HG02763 (cell line): Measurements from ENCODE around the gene ANKRD10.
"Not testable (repeated sequence)": the region's sequence is repeated elsewhere in the genome, so short reads cannot be mapped to it uniquely, and the experiment has no call there.

Experiments
- ATAC-seq: cut with Tn5 transposase; IDR thresholded peaks from one replicate; pipeline ENCODE4 v1.9.1; 2021; ENCODE audit warnings: mild to moderate bottlenecking, moderate library complexity; ENCODE audit not compliant: unreplicated experiment

ANKRD10 gene

DNA sequence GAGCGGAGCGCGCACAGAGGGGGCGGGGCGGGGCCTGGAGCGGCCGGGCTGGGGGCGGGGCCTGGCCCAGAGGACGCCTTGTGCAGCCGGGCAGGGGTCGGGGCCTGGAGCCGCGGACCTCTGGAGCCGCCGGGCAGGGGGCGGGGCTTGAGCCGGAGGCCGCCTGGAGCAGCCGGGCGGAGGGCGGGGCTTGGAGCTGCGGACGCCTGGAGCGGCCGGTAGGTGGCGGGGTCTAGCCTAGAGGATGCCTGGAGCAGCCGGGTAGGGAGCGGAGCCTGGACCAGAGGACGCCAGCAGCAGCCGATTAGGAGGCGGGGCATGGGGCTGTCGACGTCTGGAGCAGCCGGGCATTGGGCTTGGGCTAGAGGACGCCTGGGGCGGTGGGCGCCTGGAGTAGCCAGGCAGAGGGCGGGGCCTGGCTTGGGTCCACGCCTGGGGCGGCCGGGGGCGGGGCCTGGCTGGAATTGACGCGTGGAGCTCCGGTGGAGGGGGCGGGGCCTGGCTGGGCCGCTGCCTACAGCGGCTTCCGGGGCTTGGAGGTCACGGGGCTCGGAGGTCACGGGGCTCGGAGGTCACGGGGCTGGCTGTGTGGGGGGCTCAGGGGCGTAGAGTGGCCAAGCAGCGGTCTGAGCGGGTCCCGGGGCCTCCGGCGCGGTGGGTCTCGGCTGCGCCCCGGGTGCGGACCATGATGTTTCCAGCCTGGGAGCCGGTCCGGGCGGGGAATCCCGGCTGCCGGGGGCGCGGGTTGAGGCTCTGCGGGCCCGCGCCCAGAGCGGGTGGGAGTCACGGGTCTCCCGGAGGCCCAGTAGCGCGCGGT lies at the start of gene ANKRD10:
Gene ANKRD10 (minus strand): TSS at position 13 of the 817 bp plus-strand sequence. CDS start 135 bp downstream, outside the sequence.
- ATAC-seq: peak; percentile 81

DNA sequence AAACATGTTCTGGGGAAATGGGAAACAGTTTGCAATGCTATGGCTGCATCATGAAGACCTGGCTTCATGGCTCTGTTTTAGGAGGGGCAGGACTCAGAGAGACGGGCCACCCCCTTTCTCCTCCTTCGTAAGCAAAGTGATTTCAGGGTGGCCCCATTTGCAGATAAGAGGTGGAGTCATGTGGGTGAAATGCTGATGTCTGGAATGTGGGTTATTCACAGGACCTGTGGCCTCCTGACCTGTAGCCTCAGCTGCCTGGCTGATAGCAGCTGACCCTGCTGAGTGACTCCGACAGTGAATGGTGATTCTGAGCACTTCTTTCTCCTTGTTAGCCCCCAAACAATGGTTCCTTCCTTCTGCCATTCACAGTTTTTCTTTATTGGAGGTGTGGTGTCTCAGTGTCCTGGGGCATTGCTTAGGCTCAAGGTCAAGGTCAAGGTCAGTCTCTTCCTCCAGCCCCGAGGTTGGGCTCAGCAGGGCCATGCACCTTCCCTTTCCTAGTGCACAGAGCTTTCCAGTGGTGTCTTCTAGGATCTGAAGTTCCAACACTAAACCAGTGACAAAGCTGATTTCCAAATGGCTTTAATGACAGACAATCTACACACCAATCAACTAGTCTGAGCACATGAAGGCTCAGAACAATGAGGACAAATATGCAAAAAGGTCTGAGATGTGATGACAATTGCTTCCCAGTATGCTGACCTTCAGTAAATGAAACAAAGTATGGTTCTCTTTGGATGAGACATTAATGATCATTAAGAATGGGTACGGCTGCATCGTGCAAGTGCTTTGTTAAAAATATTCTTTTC lies 49.6 kb upstream of the ANKRD10 start:
- ATAC-seq: no peak

- ATAC-seq: no peak
Observed at GRCh38 chr13:110963554-110963970, 48.7 kb upstream of the ANKRD10 start.

DNA sequence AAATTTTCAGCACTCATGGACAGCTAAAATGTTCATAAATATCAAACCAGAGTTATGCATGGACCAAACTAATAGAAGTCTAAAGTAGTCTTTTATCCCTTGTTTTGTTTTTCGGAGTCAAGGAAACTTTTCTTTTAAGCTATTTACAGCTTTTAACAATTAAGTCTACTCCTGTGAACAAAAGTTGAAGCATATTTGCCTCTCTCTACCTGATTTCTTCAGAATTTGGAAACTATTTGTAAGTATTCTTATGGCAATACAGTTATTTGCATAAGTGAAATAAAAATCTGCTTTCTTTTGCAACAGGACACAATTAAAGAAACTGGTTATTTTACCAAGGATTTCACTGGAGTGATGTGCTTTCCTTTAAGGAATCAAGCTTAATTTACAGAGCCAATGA lies 47.1 kb upstream of the ANKRD10 start:
- ATAC-seq: no peak

DNA sequence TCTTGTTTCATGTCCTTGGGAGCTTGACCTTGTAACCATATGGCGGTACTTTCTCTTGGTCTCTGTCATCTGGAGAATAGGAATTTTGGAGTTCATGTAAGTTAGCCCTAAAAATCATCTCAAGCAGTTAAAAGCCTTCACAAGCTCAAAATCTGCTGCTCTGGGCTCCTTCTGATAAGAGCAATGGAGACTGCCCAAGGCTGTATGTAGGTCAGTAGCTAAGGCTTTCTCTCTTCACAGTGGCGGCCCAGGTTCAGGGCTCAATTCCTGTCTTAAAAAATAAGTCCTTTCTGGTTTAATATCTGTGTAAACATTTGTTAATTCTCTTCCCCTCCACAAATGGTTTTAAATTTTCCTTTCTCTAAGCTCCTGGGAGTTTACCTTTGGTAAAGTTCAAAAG lies 45.3 kb upstream of the ANKRD10 start:
- ATAC-seq: no peak

GRCh38 chr13:110957931-110958330 lies 43.1 kb upstream of the ANKRD10 start:
- ATAC-seq: no peak

DNA sequence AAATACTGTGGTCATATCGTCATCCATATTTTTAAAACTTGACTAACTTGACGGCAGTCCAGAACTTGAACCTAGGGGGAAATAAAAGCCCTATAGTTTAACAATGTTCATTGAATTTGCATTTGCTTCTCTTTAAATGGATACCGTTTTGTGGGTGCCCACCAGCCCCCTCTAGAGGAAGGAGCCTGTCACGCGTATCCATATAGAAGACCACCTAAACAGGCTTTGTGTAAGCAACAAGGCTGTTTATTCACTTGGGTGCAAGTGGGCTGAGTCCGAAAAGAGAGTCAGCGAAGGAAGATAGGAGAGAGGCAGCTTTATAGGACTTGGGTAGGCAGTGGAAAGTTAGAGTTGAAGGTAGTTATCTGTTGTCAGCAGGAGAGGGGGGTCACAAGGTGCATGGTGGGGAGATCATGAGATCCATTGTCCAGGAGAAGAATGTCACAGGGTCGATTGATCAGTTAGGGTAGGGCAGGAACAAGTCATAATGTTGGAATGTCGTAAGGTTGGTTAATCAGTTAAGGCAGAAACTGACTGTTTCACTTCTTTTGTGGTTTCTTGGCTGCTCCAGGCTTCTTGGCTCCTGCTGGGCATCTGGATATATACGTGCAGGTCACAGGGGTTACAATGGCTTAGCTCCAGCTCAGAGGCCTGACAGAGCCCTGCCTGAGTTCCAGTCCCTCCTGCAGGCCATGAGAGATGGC lies 42.5 kb upstream of the ANKRD10 start:
- ATAC-seq: no peak

DNA sequence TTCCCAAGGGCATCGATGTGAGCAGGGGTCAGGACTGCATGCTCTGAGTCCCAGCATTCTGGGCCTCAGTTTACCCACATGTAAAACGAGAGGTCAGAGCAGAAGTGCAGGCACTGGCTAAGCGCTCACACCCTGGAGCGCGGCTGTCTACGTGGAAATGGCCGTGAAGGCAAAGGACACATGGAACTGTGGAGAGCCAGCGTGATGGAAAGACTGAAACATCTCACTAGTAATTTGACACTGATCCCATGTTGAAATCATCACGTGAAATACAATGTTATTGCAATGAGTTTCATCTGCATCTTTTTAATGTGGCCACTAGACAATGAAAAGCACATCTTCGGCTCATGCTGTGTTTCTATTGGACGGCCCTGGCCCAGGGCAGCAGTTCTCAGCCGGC lies 41.3 kb upstream of the ANKRD10 start:
- not testable (repeated sequence) for ATAC-seq

DNA sequence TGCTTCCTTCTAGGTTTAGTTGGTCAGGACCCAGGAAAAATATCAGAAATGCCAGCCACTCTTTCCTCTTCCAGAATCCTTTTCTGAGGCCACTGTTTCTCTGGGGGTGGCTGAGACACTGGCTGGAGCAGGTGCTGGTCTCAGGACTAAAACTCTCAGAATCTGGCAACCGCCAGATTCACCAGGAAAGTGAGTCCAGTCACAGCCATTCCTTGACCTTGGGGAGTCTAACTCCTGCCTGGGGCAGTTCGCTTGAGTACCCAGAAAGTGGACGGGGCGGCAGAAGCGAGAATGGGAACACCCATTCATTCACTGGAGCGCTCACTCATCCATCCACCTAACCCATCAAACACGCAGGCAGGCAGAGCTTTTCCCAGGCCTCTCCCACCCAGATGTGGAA lies 40.7 kb upstream of the ANKRD10 start:
- not testable (repeated sequence) for ATAC-seq

DNA sequence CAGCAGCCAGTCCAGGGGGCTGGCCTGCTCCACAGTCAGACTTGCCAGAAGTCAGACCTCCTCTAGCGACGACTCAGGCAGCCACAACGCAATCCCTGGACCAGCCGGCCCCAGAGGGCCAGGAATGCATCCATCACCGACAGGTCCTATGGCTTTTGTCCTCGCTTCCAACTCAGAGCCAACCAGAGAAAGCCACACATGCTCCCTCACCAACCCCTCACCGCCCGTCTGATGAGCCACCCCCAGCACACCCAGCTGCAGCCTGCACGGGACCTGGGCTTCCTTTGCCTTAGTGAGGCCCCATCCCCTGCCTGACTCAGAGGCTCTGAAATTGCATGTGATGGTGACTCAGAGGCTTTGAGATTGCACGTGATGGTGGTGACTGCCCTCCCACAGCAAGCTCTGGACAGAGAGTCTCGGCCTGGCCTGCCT lies 40.2 kb upstream of the ANKRD10 start:
- ATAC-seq: not testable (repeated sequence)

DNA sequence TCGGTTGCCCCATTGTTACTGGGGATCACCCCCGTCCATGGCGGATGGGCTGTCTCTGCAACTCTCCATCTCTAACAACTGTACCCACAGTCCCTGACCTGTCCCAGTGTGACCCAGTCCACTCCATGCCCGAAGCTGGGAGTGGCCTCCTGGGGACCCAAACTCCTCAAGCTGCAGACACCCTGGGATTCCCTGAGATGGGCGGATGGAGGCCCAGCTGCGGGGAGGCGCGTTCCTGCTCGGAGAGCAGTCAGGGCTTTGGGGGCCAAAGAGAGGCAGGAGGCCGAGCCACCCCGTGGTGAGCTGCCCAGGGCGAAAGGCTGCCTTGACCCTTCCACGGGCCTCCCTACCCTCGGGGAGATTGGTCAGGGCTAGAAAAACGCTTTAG lies 39.7 kb upstream of the ANKRD10 start:
- not testable (repeated sequence) for ATAC-seq

GRCh38 chr13:110953833-110954532 lies 39.1 kb upstream of the ANKRD10 start:
- no peak for ATAC-seq

GRCh38 chr13:110953416-110953815 lies 38.5 kb upstream of the ANKRD10 start:
- no peak for ATAC-seq

DNA sequence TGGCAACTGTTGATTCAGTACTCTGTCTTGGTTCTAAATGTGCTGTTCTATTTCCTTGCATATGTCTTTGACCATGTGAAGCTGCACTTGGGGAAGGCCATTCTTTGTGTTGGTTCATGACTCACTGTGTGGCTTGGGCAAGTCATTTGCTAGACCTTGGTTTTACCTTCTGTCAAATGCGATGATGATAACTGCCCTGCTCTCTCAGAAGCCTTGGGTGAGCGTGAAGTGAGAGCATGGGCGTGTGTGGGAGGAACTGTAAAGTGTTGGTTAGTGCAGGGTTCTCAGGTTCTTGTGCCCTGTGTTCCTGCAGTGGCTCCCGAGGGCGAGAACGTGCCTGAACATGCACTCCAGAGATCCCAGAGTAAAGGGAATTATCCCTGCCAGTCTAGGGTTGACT lies 37.3 kb upstream of the ANKRD10 start:
- not testable (repeated sequence) for ATAC-seq

DNA sequence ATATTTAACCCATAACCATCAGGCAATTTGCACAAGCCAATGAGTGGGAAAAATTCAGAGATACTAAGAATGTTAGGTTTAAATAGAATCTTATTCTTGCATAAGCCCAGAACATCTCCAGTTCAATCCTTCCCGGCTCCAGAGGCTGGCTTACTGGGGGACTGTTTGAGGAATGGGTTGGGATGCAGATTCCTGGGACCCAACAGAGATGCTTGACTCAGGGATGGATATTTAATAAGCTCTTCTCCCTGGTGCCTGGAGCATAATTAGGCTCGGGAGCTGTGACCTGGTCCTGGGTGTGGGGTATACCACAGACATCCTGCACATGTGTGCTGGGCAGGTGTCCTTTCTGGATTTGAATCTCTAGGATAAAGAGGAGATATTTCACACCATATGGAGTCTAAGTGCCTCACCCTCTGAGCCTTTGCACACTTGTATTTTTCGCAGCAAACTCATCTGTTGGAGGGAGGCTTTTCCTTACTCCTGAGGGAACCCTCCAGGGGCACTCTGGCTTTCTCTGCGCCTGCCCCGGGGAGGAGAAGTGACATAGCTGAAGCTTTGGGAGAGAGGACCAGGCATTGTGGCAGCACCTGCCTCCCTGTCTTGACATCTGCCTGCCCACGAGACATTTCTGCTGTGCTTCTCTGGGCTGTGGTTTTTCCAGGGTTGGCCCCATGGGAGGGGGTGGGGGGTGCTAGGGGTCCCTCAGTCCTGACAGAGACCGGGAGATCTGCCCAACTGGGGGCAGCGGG lies 36.1 kb upstream of the ANKRD10 start:
- no peak for ATAC-seq

DNA sequence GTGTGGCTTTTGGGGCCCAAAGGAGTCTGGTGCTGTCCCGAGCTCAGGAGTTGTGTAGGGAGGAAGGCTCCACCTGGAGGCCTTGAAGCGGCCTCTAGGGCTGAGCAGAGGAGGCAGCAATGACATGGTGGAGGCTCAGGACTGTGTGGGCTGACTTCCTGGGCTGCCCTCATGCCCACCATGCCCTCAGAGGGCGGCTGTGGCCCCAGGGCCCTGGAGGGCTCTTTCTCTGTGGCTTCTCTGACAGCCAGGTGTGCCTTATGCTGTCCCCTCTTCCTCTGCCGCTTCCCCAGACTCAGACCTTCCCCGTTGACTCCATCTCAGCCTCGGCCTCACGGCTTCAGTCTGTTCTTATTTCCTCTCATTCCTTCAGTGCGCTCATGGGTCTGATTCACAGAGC lies 35.5 kb upstream of the ANKRD10 start:
- no peak for ATAC-seq

DNA sequence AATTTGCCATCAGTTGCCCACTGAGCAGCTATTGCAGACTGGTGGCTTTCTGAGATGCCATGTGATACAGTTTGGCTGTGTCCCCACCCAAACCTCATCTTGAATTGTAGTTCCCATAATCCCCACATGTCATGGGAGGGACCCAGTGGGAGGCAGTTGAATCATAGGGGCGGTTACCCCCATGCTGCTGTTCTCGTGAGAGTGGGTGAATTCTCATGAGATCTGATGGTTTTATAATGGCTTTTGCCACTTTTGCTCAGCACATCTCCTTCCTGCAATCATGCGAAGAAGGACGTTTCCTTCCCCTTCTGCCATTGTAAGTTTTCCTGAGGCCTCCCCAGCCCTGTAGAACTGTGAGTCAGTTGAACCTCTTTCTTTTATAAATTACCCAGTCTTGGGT lies 34.8 kb upstream of the ANKRD10 start:
- ATAC-seq: no peak

DNA sequence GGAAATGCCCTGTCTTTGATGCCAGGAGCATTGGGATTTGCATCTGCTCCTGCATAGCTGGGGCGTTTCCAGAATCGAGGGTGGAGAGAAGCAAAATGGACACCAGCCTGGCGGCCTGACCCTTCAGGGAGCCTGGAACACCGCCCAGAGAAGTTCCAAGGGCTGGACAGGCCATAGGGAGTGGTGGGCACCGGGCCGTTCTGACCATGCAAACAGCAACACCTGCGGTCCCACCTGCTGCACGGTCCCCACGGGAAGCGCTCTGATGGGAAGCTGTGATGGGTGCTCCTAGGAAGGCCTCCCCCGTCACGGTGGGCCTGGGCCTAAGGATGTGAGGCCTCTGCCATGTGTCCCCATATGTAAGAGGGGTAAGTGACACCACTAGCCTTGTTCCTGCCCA lies 34.2 kb upstream of the ANKRD10 start:
- no peak for ATAC-seq

DNA sequence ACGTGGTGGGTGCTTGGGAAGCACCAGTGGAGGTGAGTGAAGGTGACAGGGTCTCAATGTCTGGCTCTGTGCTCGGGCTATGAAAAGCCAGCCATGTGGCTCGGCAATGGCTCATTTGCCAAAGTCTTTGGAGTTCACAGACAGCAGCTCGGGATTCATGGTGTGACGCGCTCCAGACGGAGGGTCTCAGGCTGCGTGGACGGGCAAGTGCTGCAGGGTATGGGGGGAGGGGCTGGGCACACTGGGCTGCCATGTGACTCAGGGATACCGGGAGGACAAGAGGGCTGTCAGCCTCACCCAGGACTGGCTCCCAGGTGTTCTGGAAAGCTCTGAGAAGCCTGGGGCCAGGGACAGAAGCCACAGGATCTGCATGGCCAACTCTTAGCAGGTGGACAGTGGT lies 32.5 kb upstream of the ANKRD10 start:
- ATAC-seq: not testable (repeated sequence)

GRCh38 chr13:110945928-110946570 lies 31.2 kb upstream of the ANKRD10 start:
- no peak for ATAC-seq
